ENCODE data around the gene PCSK4. TPM values are rescaled to one million over a fixed set of nuclear protein-coding genes. Genes with fewer than 3 reads are reported as not detected.
A peak's percentile ranks its signal among the peaks of the same experiment; 100 is the strongest.

Gene PCSK4
- total and polyA plus RNA-seq, 9 of the 15 experiments (the other 6 are each of a cell fraction or from before 2014, with no cell fraction given), result 0.01 to 9.1 (median 2.1) TPM; not detected in 1

GRCh38 chr19:1503089-1503924 is 13.2 kb upstream of the PCSK4 start (continued):
- TF ChIP-seq BCLAF1 (IDR thresholded peaks at IDR 0.05; ENCODE audit: borderline replicate concordance in 1 of 2, control insufficient read depth in 1 of 2, low read depth in 2 of 2, low read length in 1 of 2), result no peak
- TF ChIP-seq NFE2 (IDR thresholded peaks at IDR 0.05; ENCODE audit: low read depth), result no peak
- TF ChIP-seq GTF2A2 (tag; IDR thresholded peaks at IDR 0.05), result no peak
- no peak for TF ChIP-seq ZBTB9 (CRISPR knock-in tag; IDR thresholded peaks at IDR 0.05)
- TF ChIP-seq ATF6 (CRISPR knock-in tag; IDR thresholded peaks at IDR 0.05), result no peak
- no peak for TF ChIP-seq NFE2L1 (tag; IDR thresholded peaks at IDR 0.05; ENCODE audit: borderline replicate concordance, low read depth)
- TF ChIP-seq FOS (IDR thresholded peaks at IDR 0.05; ENCODE audit: extremely low read depth, insufficient read length), result no peak
- peak; percentile 79; the same call in 1 of the 2 replicates for TF ChIP-seq IRF1 (CRISPR knock-in tag; IDR thresholded peaks at IDR 0.05; ENCODE audit: borderline replicate concordance)
- peak; percentile 30 for TF ChIP-seq NEUROD1 (IDR thresholded peaks at IDR 0.05; ENCODE audit: borderline replicate concordance, low read depth, low read length, partially characterized antibody)
- peak; percentile 72; the same call in 1 of the 2 replicates for TF ChIP-seq CBX1 (IDR thresholded peaks at IDR 0.05; ENCODE audit: low read depth)
- no peak for TF ChIP-seq GTF2F1 (IDR thresholded peaks at IDR 0.05; ENCODE audit: low read depth, low read length)
- TF ChIP-seq C11orf30 (IDR thresholded peaks at IDR 0.05; ENCODE audit: low read depth), result no peak
- peak; percentile 98 for TF ChIP-seq L3MBTL2 (IDR thresholded peaks at IDR 0.05)
- peak; percentile 65 for TF ChIP-seq RNF2 (IDR thresholded peaks at IDR 0.05)
- TF ChIP-seq ILK (tag; IDR thresholded peaks at IDR 0.05; ENCODE audit: borderline replicate concordance, low read depth), result no peak
- peak; percentile 85 for TF ChIP-seq CXXC5 (CRISPR knock-in tag; IDR thresholded peaks at IDR 0.05)
- TF ChIP-seq CREBBP (IDR thresholded peaks at IDR 0.05; ENCODE audit: low read depth, low read length), result no peak
- peak in 1 of 2 experiments; percentile 49; a peak in 1 of 4 replicates for TF ChIP-seq SIN3A (IDR thresholded peaks at IDR 0.05; ENCODE audit: borderline replicate concordance in 2 of 2, control insufficient read depth in 1 of 2, low read depth in 2 of 2, low read length in 2 of 2)
